Measurements from ENCODE around the gene GGA1. TPM values are rescaled to one million over a fixed set of nuclear protein-coding genes. Genes with fewer than 3 reads are reported as not detected.

Gene GGA1
- total and polyA plus RNA-seq, 9 of the 15 experiments (the other 6 are each of a cell fraction or from before 2014, with no cell fraction given): 1.5 to 69.5 (median 31.6) TPM

GRCh38 chr22:37569009-37569920 is 39.4 kb upstream of the GGA1 start:
- FAIRE-seq: no peak
- in situ Hi-C loops (cut with MboI) (no loop called here), intact Hi-C loops (cut with micrococcal nuclease) (no loop called here)
- ATAC-seq: peak; percentile 55
- Histone ChIP-seq H2AFZ (ENCODE audit: low read depth, low read length) (no peak overlapping the region), H4K20me1 (replicated peaks; ENCODE audit: control insufficient read depth, insufficient read depth, low read length) (peaks cover 49% of the 10 kb centered on the region), H3K4me2 (ENCODE audit: insufficient read depth, low read length) (no peak overlapping the region; the same call in 1 of the 2 replicates), H3K36me3 (ENCODE audit: control insufficient read depth, insufficient read depth, low read length) (peaks cover 37% of the 10 kb centered on the region; the same call in 2 of the 3 replicates), H3K79me2 (ENCODE audit: control insufficient read depth, insufficient read depth, low read length) (peaks cover 30% of the 10 kb centered on the region), H3K27ac (ENCODE audit: extremely low read depth, low read depth, low read length) (no peak overlapping the region), H3K9ac (ENCODE audit: insufficient read depth in 1 of 2, low read depth in 2 of 2, low read length in 2 of 2) (peak overlapping the region in 1 of 2 experiments; percentile 66; a peak in 1 of 4 replicates), H3K4me1 (replicated peaks in 1 of 2; ENCODE audit: control insufficient read depth in 2 of 2, insufficient read depth in 2 of 2, low read length in 2 of 2) (peaks cover 7 to 34% of the 10 kb centered on the region in 2 experiments; a peak in 4 of 5 replicates), H3K4me3 (no peak overlapping the region), H3K27me3 (ENCODE audit: control insufficient read depth in 2 of 2, insufficient read depth in 2 of 2, low read length in 2 of 2) (no peaks in the 10 kb centered on the region), H3K9me3 (replicated peaks; ENCODE audit: control insufficient read depth, insufficient read depth, low read depth, low read length) (no peaks in the 10 kb centered on the region), H3K9me1 (ENCODE audit: control insufficient read depth, insufficient read depth, low read length) (peaks cover 5% of the 10 kb centered on the region)
- POLR2A ChIA-PET: interaction anchor here (0.6 to 2.1 kb wide), 16 partner anchors 8 to 415 kb away, joined by 3 to 16 read pairs (median 4); partner anchors contain the start of genes CDC42EP1, LGALS2 and SOX10
- 38% methylated on average over 13 of the region's 21 CpGs for WGBS (ENCODE audit: insufficient coverage, low coverage, missing lambda C conversion rate)
- CTCF ChIA-PET (ENCODE audit: low intra/inter-chr PET ratio): interaction anchor here (0.7 kb wide), 1 partner anchor 30 kb away, joined by 3 read pairs; no protein-coding TSS in a partner anchor
- DNase-seq (ENCODE audit: extremely low read depth in 1 of 4, low spot score in 3 of 4): peak in 2 of 4 experiments; percentile 35 to 42
- BruUV-seq (replicated peaks): no TSS peak
- TF ChIP-seq ZNF253 (CRISPR knock-in tag; conservative IDR thresholded peaks at IDR 0.05) (no peak), KHSRP (IDR thresholded peaks at IDR 0.05) (no peak), CBX3 (IDR thresholded peaks at IDR 0.05; ENCODE audit: borderline replicate concordance in 1 of 2, low read length in 2 of 2) (no peak), VEZF1 (CRISPR knock-in tag; IDR thresholded peaks at IDR 0.05) (0 out of 2 replicates have a peak, but pooled peaks have one; percentile 12), CBFA2T3 (IDR thresholded peaks at IDR 0.05) (0 out of 2 replicates have a peak, but pooled peaks have one; percentile 41), TAF15 (IDR thresholded peaks at IDR 0.05; ENCODE audit: low read depth, low read length) (no peak), POU5F1 (IDR thresholded peaks at IDR 0.05; ENCODE audit: borderline replicate concordance, low read depth, low read length, partially characterized antibody) (no peak), POLR2AphosphoS5 (IDR thresholded peaks at IDR 0.05; ENCODE audit: control insufficient read depth, insufficient read depth, low read depth, low read length) (peak; percentile 13; the same call in 1 of the 2 replicates), TFAP4 (CRISPR knock-in tag; IDR thresholded peaks at IDR 0.05; ENCODE audit: borderline replicate concordance) (peak; percentile 28; the same call in 1 of the 2 replicates), ZNF282 (CRISPR knock-in tag; IDR thresholded peaks at IDR 0.05) (no peak), RBFOX2 (IDR thresholded peaks at IDR 0.05; ENCODE audit: low read depth, low read length) (0 out of 2 replicates have a peak, but pooled peaks have one; percentile 14), ZEB2 (IDR thresholded peaks at IDR 0.05) (peak; percentile 65; the same call in 1 of the 2 replicates), ZNF232 (CRISPR knock-in tag; IDR thresholded peaks at IDR 0.05) (no peak), POLR2A (conservative IDR thresholded peaks at IDR 0.05) (peak; percentile 27; the same call in 1 of the 2 replicates), POLR2G (IDR thresholded peaks at IDR 0.05; ENCODE audit: low read depth, low read length) (peak; percentile 39; the same call in 1 of the 2 replicates), TFAM (CRISPR knock-in tag; conservative IDR thresholded peaks at IDR 0.05) (no peak), YBX1 (IDR thresholded peaks at IDR 0.05) (no peak)

All from K562 (cell line).